ENCODE results near the gene MFSD11. TPM values are rescaled to one million over a fixed set of nuclear protein-coding genes. Genes with fewer than 3 reads are reported as not detected.

MFSD11 gene
- total RNA-seq, 2 experiments from 2014 or later = 25.5 to 29.4 TPM

GRCh38 chr17:76810956-76811355, 73.0 kb downstream of the MFSD11 start:
- ATAC-seq (ENCODE audit: poor library complexity) = no peak
- H3K27ac Mint-ChIP-seq = no peak overlapping the region
- Histone ChIP-seq H3K4me3 (ENCODE audit: low read length) (no peak overlapping the region), H3K27me3 (ENCODE audit: control insufficient read depth in 1 of 2, insufficient read depth in 2 of 2, low read length in 2 of 2) (no peaks in the 10 kb centered on the region), H3K9me3 (ENCODE audit: control insufficient read depth in 1 of 2, insufficient read depth in 1 of 2, low read length in 2 of 2) (no peaks in the 10 kb centered on the region), H3K4me1 (ENCODE audit: insufficient read depth, low read length) (no peaks in the 10 kb centered on the region), H3K36me3 (ENCODE audit: insufficient read depth, low read length) (no peaks in the 10 kb centered on the region), H3K27ac (ENCODE audit: low read depth in 1 of 2, low read length in 2 of 2) (no peak overlapping the region)
- ChIA-PET POLR2A (interaction anchor here (0.6 kb wide), 1 partner anchor 10 kb away, joined by 3 read pairs; no protein-coding TSS in a partner anchor), CTCF (interaction anchor here (0.6 kb wide), 1 partner anchor 315 kb away, joined by 3 read pairs; no protein-coding TSS in a partner anchor)
- H3K4me1 Mint-ChIP-seq (ENCODE audit: low read depth) = no peaks in the 10 kb centered on the region
- no peak for TF ChIP-seq CTCF (IDR thresholded peaks at IDR 0.05)
- no peaks in the 10 kb centered on the region for H3K27me3 Mint-ChIP-seq
- intact Hi-C loops (cut with DNase I, micrococcal nuclease) = no loop called here
- no peak for DNase-seq
- no peaks in the 10 kb centered on the region for H3K36me3 Mint-ChIP-seq (ENCODE audit: low read depth)
- H3K4me3 Mint-ChIP-seq = no peak overlapping the region
- H3K9me3 Mint-ChIP-seq = no peaks in the 10 kb centered on the region

GRCh38 chr17:76811834-76812233, 73.9 kb downstream of the MFSD11 start:
- ChIA-PET CTCF (no interaction called here), POLR2A (no interaction called here)
- H3K27me3 Mint-ChIP-seq = no peaks in the 10 kb centered on the region
- H3K4me3 Mint-ChIP-seq = no peak overlapping the region
- DNase-seq (no peak), ATAC-seq (ENCODE audit: poor library complexity) (no peak)
- no peak for TF ChIP-seq CTCF (IDR thresholded peaks at IDR 0.05)
- H3K4me1 Mint-ChIP-seq (ENCODE audit: low read depth) = peaks cover 7% of the 10 kb centered on the region
- Histone ChIP-seq H3K36me3 (ENCODE audit: insufficient read depth, low read length) (no peaks in the 10 kb centered on the region), H3K4me3 (ENCODE audit: low read length) (no peak overlapping the region), H3K27ac (ENCODE audit: low read depth in 1 of 2, low read length in 2 of 2) (no peak overlapping the region), H3K4me1 (ENCODE audit: insufficient read depth, low read length) (peaks cover 7% of the 10 kb centered on the region), H3K9me3 (ENCODE audit: control insufficient read depth in 1 of 2, insufficient read depth in 1 of 2, low read length in 2 of 2) (no peaks in the 10 kb centered on the region), H3K27me3 (ENCODE audit: control insufficient read depth in 1 of 2, insufficient read depth in 2 of 2, low read length in 2 of 2) (no peaks in the 10 kb centered on the region)
- H3K36me3 Mint-ChIP-seq (ENCODE audit: low read depth) = no peaks in the 10 kb centered on the region
- intact Hi-C loops (cut with DNase I, micrococcal nuclease) = no loop called here
- H3K27ac Mint-ChIP-seq = no peak overlapping the region
- H3K9me3 Mint-ChIP-seq = no peaks in the 10 kb centered on the region

- Histone ChIP-seq H3K27ac (ENCODE audit: low read depth in 1 of 2, low read length in 2 of 2) (no peak overlapping the region), H3K36me3 (ENCODE audit: insufficient read depth, low read length) (no peaks in the 10 kb centered on the region)
- POLR2A ChIA-PET = no interaction called here
Measured at GRCh38 chr17:76812263-76812662, 74.3 kb downstream of the MFSD11 start.

More at GRCh38 chr17:76812263-76812662, 74.3 kb downstream of the MFSD11 start:
- Mint-ChIP-seq H3K4me1 (ENCODE audit: low read depth) (peaks cover 9% of the 10 kb centered on the region), H3K9me3 (no peaks in the 10 kb centered on the region), H3K36me3 (ENCODE audit: low read depth) (no peaks in the 10 kb centered on the region), H3K4me3 (no peak overlapping the region), H3K27ac (no peak overlapping the region), H3K27me3 (no peaks in the 10 kb centered on the region)
- Histone ChIP-seq H3K4me3 (ENCODE audit: low read length) (no peak overlapping the region), H3K27me3 (ENCODE audit: control insufficient read depth in 1 of 2, insufficient read depth in 2 of 2, low read length in 2 of 2) (no peaks in the 10 kb centered on the region), H3K4me1 (ENCODE audit: insufficient read depth, low read length) (peaks cover 7% of the 10 kb centered on the region), H3K9me3 (ENCODE audit: control insufficient read depth in 1 of 2, insufficient read depth in 1 of 2, low read length in 2 of 2) (no peaks in the 10 kb centered on the region)
- DNase-seq (no peak), ATAC-seq (ENCODE audit: poor library complexity) (no peak)
- no peak for TF ChIP-seq CTCF (IDR thresholded peaks at IDR 0.05)
- intact Hi-C loops (cut with DNase I, micrococcal nuclease) = no loop called here
- CTCF ChIA-PET = no interaction called here

Measured in CD4-positive, alpha-beta T cell (primary cell).